Hepatocyte (in vitro differentiated cells): ENCODE measurements around the gene DNMT1. TPM values are rescaled to one million over a fixed set of nuclear protein-coding genes. Genes with fewer than 3 reads are reported as not detected.
"Not testable (repeated sequence)": the region's sequence is repeated elsewhere in the genome, so short reads cannot be mapped to it uniquely, and the experiment has no call there.

Source experiments
- DNase-seq: peaks from one replicate; pipeline ENCODE4 v3.0.0-alpha.2; 2016; ENCODE audit warnings: low spot score
- H2AFZ ChIP-seq: fragments of 200-600 bp; sonication (generic); 2 replicates; pipeline ENCODE4 v1.6.0; 2016; ENCODE audit warnings: antibody characterized with exemption, mild to moderate bottlenecking
- H3K27ac ChIP-seq: fragments of 200-600 bp; sonication (generic); 2 replicates; pipeline ENCODE4 v1.5.1; 2016; ENCODE audit warnings: mild to moderate bottlenecking
- H3K27me3 ChIP-seq: fragments of 200-600 bp; sonication (generic); 2 replicates; pipeline ENCODE4 v1.6.1; 2016
- H3K36me3 ChIP-seq: fragments of 200-600 bp; sonication (generic); replicated peaks from 2 replicates; pipeline ENCODE4 v1.5.1; 2016; ENCODE audit warnings: low read depth; ENCODE audit not compliant: insufficient read depth
- H3K4me1 ChIP-seq: fragments of 200-600 bp; sonication (generic); 2 replicates; pipeline ENCODE4 v1.5.1; 2016; ENCODE audit warnings: mild to moderate bottlenecking, moderate library complexity; ENCODE audit not compliant: insufficient read depth
- H3K4me2 ChIP-seq: fragments of 200-600 bp; sonication (generic); 2 replicates; pipeline ENCODE4 v1.6.0; 2016
- H3K4me3 ChIP-seq: fragments of 200-600 bp; sonication (generic); 2 replicates; pipeline ENCODE4 v1.5.1; 2016; ENCODE audit warnings: mild to moderate bottlenecking
- H3K79me2 ChIP-seq: fragments of 200-600 bp; sonication (generic); 2 replicates; pipeline ENCODE4 v1.6.0; 2017; ENCODE audit warnings: mild to moderate bottlenecking
- H3K9me2 ChIP-seq: fragments of 200-600 bp; sonication (generic); replicated peaks from 2 replicates; pipeline ENCODE4 v1.6.0; 2017; ENCODE audit warnings: mild to moderate bottlenecking; ENCODE audit not compliant: insufficient read depth
- H3K9me3 ChIP-seq: fragments of 200-600 bp; sonication (generic); 2 replicates; pipeline ENCODE4 v1.5.1; 2016; ENCODE audit warnings: low read depth, mild to moderate bottlenecking
- H4K20me1 ChIP-seq: fragments of 200-600 bp; sonication (generic); 2 replicates; pipeline ENCODE4 v1.6.0; 2016; ENCODE audit warnings: mild to moderate bottlenecking; ENCODE audit not compliant: insufficient read depth, poor library complexity, severe bottlenecking
- CTCF ChIP-seq: fragments of 200-600 bp; sonication (generic); IDR thresholded peaks from 2 replicates; pipeline ENCODE4 v1.5.1; 2016; ENCODE audit warnings: antibody characterized with exemption, mild to moderate bottlenecking; ENCODE audit not compliant: poor library complexity
- EZH2 ChIP-seq: fragments of 200-600 bp; sonication (generic); IDR thresholded peaks from 2 replicates; pipeline ENCODE4 v1.6.1; 2016; ENCODE audit warnings: antibody characterized with exemption, mild to moderate bottlenecking, borderline replicate concordance
- EZH2phosphoT487 ChIP-seq: fragments of 200-600 bp; sonication (generic); IDR thresholded peaks from one replicate; pipeline ENCODE4 v1.6.1; 2018; ENCODE audit warnings: antibody characterized with exemption, mild to moderate bottlenecking, low read depth, moderate library complexity; ENCODE audit not compliant: unreplicated experiment, severe bottlenecking
- WGBS: methylation state at CpG from one replicate; pipeline ENCODE4 v1.1.6; 2016; ENCODE audit warnings: low lambda C conversion rate; ENCODE audit errors: missing lambda C conversion rate; 5-methylcytosine and 5-hydroxymethylcytosine counted together
- polyA plus RNA-seq: library from polyadenylated mRNA; unstranded; fragments of >200 nt; fragmentation: Nextera tagmentation; extraction: Ambion mirVana; gene quantifications from 2 replicates; pipeline ENCODE4 v1.2.1, GENCODE V29; 2016
- total RNA-seq: library from RNA; depleted of rRNA; stranded (reverse); fragments of >200 nt; gene quantifications from 2 replicates; pipeline ENCODE4 v1.2.3, GENCODE V29; 2014

Gene DNMT1
- total RNA-seq (35.2 and 55.2 TPM in 2 replicates), polyA plus RNA-seq (62.3 and 63.5 TPM in 2 replicates)

DNA sequence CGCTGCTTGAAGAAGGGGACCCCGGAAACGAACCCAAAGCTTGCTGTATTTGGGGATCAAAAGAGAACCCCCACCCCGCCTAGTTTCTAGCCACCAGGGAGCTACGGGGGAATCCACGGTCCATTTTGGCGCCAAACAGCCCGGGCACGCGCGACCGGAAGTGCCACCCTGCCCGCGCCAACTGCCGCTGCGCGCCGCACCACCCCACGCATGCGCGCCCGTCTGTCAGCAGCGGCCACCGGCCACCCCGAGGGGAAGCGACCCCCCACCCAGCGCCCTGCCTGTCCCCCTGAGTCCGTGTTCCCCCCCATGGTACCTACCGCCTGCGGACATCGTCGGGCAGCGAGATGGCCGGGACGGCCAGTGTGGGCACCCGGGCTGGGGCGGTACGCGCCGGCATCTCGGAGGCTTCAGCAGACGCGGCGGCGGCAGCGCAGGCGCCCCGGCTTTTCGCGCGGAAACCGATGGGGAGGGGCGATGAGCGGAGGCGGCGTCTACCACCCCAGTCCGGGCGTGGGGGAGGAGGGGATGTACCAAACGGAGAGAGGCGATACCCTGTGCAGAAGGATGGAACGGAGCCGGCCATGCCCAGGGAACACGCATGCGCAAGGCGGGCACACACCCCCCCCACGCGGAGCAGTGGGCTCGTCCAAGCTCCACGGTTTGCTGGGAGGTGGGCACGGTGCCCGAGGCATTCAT lies at the start of gene DNMT1:
Gene DNMT1 (minus strand): TSS at position 454 of the 699 bp plus-strand sequence. CDS start 54 bp downstream, at position 400.
- Histone ChIP-seq H3K9me3 (no peaks in the 10 kb centered on the region), H3K27me3 (no peaks in the 10 kb centered on the region), H3K9me2 (no peaks in the 10 kb centered on the region), H4K20me1 (no peaks in the 10 kb centered on the region), H3K4me1 (peaks cover 7% of the 10 kb centered on the region), H3K79me2 (peaks cover 47% of the 10 kb centered on the region), H3K4me2 (peak within 1 kb of the TSS; percentile 99), H3K27ac (peak within 1 kb of the TSS; percentile 86), H3K36me3 (no peaks in the 10 kb centered on the region), H3K4me3 (peak within 1 kb of the TSS; percentile 87), H2AFZ (peak within 1 kb of the TSS; percentile 83)
- TF ChIP-seq EZH2phosphoT487: no peak
- no peak for TF ChIP-seq CTCF
- TF ChIP-seq EZH2: no peak
- DNase-seq: peak; percentile 98
- WGBS: 1% methylated on average over 52 of the region's 71 CpGs

GRCh38 chr19:10243606-10244005 lies 48.9 kb upstream of the DNMT1 start:
- Histone ChIP-seq H3K9me3 (no peaks in the 10 kb centered on the region), H3K4me2 (no peak overlapping the region), H3K36me3 (no peaks in the 10 kb centered on the region), H3K4me3 (no peak overlapping the region), H3K27ac (no peak overlapping the region), H3K79me2 (no peaks in the 10 kb centered on the region), H2AFZ (no peak overlapping the region), H4K20me1 (no peaks in the 10 kb centered on the region), H3K4me1 (no peaks in the 10 kb centered on the region), H3K27me3 (no peaks in the 10 kb centered on the region), H3K9me2 (no peaks in the 10 kb centered on the region)
- TF ChIP-seq EZH2 (no peak), CTCF (no peak), EZH2phosphoT487 (no peak)
- no peak for DNase-seq
- WGBS: 93% methylated on average over 7 of the region's 7 CpGs

DNA sequence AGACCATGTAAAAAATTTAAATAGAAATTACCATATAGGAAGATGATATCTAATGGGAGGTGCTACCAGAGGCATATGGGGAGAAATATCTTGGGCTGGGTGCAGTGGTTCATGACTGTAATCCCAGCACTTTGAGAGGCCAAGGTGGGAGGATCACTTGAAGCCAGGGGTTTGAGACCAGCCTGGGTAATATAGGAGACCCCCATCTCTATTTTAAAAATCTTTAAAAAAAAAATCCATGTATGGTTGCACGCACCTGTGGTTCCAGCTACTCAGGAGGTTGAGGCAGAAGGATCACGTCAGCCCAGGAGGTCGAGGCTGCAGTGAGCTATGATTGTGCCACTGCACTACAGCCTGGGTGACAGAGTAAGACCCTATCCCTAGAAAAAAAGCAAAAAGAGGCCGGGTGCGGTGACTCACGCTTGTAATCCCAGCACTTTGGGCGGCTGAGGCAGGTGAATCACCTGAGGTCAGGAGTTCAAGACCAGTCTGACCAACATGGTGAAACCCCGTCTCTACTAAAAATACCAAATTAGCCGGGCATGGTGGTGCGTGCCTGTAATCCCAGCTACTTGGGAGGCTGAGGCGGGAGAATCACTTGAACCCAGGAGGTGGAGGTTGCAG lies 47.2 kb upstream of the DNMT1 start:
- DNase-seq, H4K20me1 ChIP-seq, H3K27me3 ChIP-seq, H3K27ac ChIP-seq, H3K9me3 ChIP-seq, H3K4me1 ChIP-seq, H3K4me3 ChIP-seq, H3K79me2 ChIP-seq, H3K4me2 ChIP-seq, H3K9me2 ChIP-seq, H3K36me3 ChIP-seq, H2AFZ ChIP-seq: not testable (repeated sequence)
- WGBS: 93% methylated on average over 11 of the region's 11 CpGs

DNA sequence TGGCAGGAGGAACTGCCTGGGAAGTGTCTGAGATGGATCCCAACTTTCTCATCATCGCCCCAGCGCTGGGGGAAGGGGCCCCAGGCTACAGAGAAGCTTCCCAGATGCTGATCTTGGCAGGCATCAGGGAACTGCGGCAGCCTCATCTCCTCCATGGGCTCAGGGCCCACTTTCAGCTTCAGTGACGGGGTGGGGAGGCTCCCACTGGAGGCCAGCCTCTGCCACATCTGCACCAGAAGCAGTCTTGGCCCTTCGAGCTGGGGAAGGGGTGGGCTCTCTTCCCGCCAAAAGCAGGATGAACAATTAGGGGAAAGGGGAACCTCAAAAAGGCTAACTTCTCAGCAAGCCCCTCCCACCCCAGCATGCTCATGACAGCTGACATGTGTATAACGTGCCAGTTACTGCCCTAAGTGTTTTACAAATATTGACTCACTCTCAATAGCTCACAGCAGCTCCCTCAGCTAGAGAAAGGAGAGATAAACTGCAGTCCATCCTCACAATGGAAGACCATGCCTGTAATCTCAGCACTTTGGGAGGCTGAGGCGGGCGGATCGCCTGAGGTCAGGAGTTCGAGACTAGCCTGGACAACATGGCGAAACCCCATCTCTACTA lies 43.5 kb upstream of the DNMT1 start:
- DNase-seq: peak; percentile 78
- Histone ChIP-seq H3K27ac (peak overlapping the region; percentile 44), H3K4me3 (no peak overlapping the region), H3K36me3 (no peaks in the 10 kb centered on the region), H3K4me2 (no peak overlapping the region), H3K79me2 (no peaks in the 10 kb centered on the region), H3K9me3 (no peaks in the 10 kb centered on the region), H3K9me2 (no peaks in the 10 kb centered on the region), H3K27me3 (no peaks in the 10 kb centered on the region), H4K20me1 (no peaks in the 10 kb centered on the region), H2AFZ (no peak overlapping the region), H3K4me1 (peaks cover 4% of the 10 kb centered on the region)
- TF ChIP-seq EZH2phosphoT487 (no peak), CTCF (no peak), EZH2 (no peak)
- WGBS: 47% methylated on average over 12 of the region's 12 CpGs
